NB4 (cell line): Measurements from ENCODE around the gene TRIM6.

Experiments
- MYC ChIP-seq: IDR thresholded peaks from 2 replicates; pipeline ENCODE4 v1.6.1; 2011; ENCODE audit warnings: low read depth, low read length
- POLR2A ChIP-seq: IDR thresholded peaks from 2 replicates; pipeline ENCODE4 v1.6.1; 2011; ENCODE audit warnings: mild to moderate bottlenecking; ENCODE audit not compliant: insufficient read length; ENCODE audit errors: extremely low read depth
- TF ChIP-seq, protein P1 (sequence below): IDR thresholded peaks from 2 replicates; pipeline ENCODE4 v1.6.1; 2011; ENCODE audit warnings: low read depth, low read length
- TF ChIP-seq, protein P2 (sequence below): IDR thresholded peaks from one replicate; pipeline ENCODE4 v1.5.1; 2012; ENCODE audit warnings: low read depth, low read length

DNA sequence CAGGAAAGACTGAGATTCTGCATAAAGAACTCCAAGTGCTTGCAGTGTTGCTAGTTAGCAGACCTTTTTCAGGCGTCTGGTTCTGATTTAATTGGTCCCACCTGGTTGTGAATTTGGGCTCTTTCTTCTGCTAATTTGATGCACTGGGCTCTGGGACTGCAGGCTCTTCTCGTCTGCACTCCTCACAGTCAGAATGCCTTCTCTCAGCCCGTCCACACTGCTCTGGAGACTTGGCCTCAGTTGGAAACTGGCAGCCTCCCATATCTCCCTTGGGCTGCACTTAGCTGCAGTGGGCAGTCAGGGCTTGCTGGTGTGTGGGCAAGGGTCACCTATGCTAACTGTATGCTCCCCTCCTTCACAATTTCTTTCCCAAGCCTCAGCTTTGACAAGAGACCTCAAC lies 1.5 kb downstream of the TRIM6 start:
- no peak for TF ChIP-seq MYC
- TF ChIP-seq, protein P1, sequence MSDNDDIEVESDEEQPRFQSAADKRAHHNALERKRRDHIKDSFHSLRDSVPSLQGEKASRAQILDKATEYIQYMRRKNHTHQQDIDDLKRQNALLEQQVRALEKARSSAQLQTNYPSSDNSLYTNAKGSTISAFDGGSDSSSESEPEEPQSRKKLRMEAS: no peak
- TF ChIP-seq, protein P2, sequence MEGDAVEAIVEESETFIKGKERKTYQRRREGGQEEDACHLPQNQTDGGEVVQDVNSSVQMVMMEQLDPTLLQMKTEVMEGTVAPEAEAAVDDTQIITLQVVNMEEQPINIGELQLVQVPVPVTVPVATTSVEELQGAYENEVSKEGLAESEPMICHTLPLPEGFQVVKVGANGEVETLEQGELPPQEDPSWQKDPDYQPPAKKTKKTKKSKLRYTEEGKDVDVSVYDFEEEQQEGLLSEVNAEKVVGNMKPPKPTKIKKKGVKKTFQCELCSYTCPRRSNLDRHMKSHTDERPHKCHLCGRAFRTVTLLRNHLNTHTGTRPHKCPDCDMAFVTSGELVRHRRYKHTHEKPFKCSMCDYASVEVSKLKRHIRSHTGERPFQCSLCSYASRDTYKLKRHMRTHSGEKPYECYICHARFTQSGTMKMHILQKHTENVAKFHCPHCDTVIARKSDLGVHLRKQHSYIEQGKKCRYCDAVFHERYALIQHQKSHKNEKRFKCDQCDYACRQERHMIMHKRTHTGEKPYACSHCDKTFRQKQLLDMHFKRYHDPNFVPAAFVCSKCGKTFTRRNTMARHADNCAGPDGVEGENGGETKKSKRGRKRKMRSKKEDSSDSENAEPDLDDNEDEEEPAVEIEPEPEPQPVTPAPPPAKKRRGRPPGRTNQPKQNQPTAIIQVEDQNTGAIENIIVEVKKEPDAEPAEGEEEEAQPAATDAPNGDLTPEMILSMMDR: no peak
- TF ChIP-seq POLR2A: no peak
